Common myeloid progenitor, CD34-positive (primary cell): ENCODE results near the gene NTM.

Source experiments
- CTCF ChIA-PET: fragments of 350-600 bp; sonication (Branson Sonifier 250); formaldehyde crosslinking; loops from one replicate; lab custom pipeline; 2021; ENCODE audit warnings: antibody characterized with exemption; lab: Charles Lee
- POLR2A ChIA-PET: fragments of 350-600 bp; sonication (Branson Sonifier 250); formaldehyde crosslinking; loops from one replicate; lab custom pipeline; 2021; ENCODE audit warnings: antibody characterized with exemption; lab: Charles Lee
- DNase-seq, 3 donors: peaks; one replicate each; pipeline versions ENCODE4 v3.0.0 to v3.0.0-alpha.2; 2013
- H3K27ac ChIP-seq, 2 experiments: 1 replicate in 1 of 2; 2 replicates in 1 of 2; pipeline ENCODE4 v1.7.0; 2013; ENCODE audit warnings: inconsistent platforms in 2 of 2, low read length in 2 of 2, mild to moderate bottlenecking in 2 of 2, low read depth in 1 of 2, moderate library complexity in 1 of 2; ENCODE audit not compliant: severe bottlenecking in 2 of 2, insufficient read depth in 1 of 2, poor library complexity in 1 of 2
- H3K27me3 ChIP-seq, 5 experiments: replicated peaks in 2 of 5; 1 replicate in 3 of 5; 2 replicates in 2 of 5; pipeline versions ENCODE4 v1.6.1 to v1.7.0; 2013; ENCODE audit warnings: low read length in 4 of 5, mild to moderate bottlenecking in 2 of 5, moderate library complexity in 2 of 5, inconsistent platforms in 1 of 5; ENCODE audit not compliant: insufficient read depth in 5 of 5, control insufficient read depth in 4 of 5
- H3K36me3 ChIP-seq, 4 experiments: 1 replicate in 2 of 4; 2 replicates in 2 of 4; pipeline versions ENCODE4 v1.6.1 to v1.7.0; 2013; ENCODE audit warnings: low read length in 3 of 4, control low read depth in 1 of 4, mild to moderate bottlenecking in 1 of 4; ENCODE audit not compliant: control insufficient read depth in 4 of 4, insufficient read depth in 4 of 4
- H3K4me1 ChIP-seq, 4 experiments: 1 replicate in 3 of 4; 2 replicates in 1 of 4; pipeline versions ENCODE4 v1.6.1 to v1.7.1; 2013; ENCODE audit warnings: low read length in 3 of 4, mild to moderate bottlenecking in 3 of 4, control low read depth in 1 of 4, inconsistent platforms in 1 of 4, moderate library complexity in 1 of 4; ENCODE audit not compliant: control insufficient read depth in 4 of 4, insufficient read depth in 4 of 4; ENCODE audit errors: control extremely low read depth in 1 of 4
- H3K4me3 ChIP-seq, 7 experiments: 1 replicate in 4 of 7; 2 replicates in 3 of 7; pipeline versions ENCODE4 v1.5.1 to v1.7.0; 2013; ENCODE audit warnings: mild to moderate bottlenecking in 7 of 7, low read length in 6 of 7, moderate library complexity in 6 of 7, inconsistent platforms in 2 of 7, low read depth in 2 of 7, control low read depth in 1 of 7; ENCODE audit not compliant: insufficient read depth in 4 of 7, control insufficient read depth in 1 of 7; ENCODE audit errors: extremely low read depth in 1 of 7
- H3K9me3 ChIP-seq, 5 experiments: 1 replicate in 4 of 5; 2 replicates in 1 of 5; pipeline versions ENCODE4 v1.6.1 to v1.7.1; 2013; ENCODE audit warnings: low read length in 4 of 5, mild to moderate bottlenecking in 2 of 5, inconsistent platforms in 1 of 5, low read depth in 1 of 5, moderate library complexity in 1 of 5; ENCODE audit not compliant: control insufficient read depth in 4 of 5, insufficient read depth in 2 of 5; ENCODE audit errors: control extremely low read depth in 1 of 5
- WGBS: methylation state at CpG from one replicate; pipeline ENCODE4 v1.1.5; 2013; ENCODE audit not compliant: insufficient coverage; 5-methylcytosine and 5-hydroxymethylcytosine counted together

NTM gene

DNA sequence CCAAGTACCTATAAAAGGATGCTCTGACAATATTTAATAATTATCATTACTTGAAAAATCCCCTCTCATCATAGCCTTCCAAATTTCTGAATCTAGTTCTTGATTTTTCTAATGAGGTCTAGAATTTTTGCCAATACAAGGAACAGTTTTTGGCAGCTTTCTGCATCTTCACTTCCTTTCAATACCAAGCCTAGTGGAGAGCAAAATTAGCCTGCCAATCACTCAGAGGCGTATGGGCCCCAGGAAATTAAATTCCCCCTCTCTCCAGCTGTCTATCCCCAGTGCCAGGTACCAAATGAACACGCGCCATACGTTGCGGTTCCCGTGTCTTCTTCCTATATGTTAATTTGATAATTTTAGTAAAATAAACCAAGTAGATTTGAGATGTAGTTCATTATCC is 293.9 kb downstream of the NTM start:
- Histone ChIP-seq H3K4me3 (no peak overlapping the region), H3K36me3 (no peaks in the 10 kb centered on the region), H3K27ac (no peak overlapping the region), H3K27me3 (peaks cover 0 to 8% (median 2%) of the 10 kb centered on the region in 5 experiments), H3K4me1 (peaks cover 0 to 8% (median under 1%) of the 10 kb centered on the region in 4 experiments), H3K9me3 (no peaks in the 10 kb centered on the region)
- 83% methylated on average over 1 of the region's 6 CpGs for WGBS
- ChIA-PET POLR2A (no interaction called here), CTCF (interaction anchor here (1.7 kb wide), 1 partner anchor 14 kb away, joined by 6 read pairs; no protein-coding TSS in a partner anchor)
- DNase-seq: no peak

- CTCF ChIA-PET: interaction anchor here (0.7 to 3.4 kb wide), 3 partner anchors 24 to 85 kb away, joined by 3 to 18 read pairs (median 4); no protein-coding TSS in a partner anchor
Measured at GRCh38 chr11:131664816-131665215, 294.4 kb downstream of the NTM start.

GRCh38 chr11:131665344-131665968 is 295.0 kb downstream of the NTM start:
- H3K9me3 ChIP-seq: no peaks in the 10 kb centered on the region
- ChIA-PET CTCF (interaction anchor here (0.7 to 3.4 kb wide), 4 partner anchors 9 to 85 kb away, joined by 3 to 18 read pairs (median 4); no protein-coding TSS in a partner anchor), POLR2A (no interaction called here)
- H3K27me3 ChIP-seq: peaks cover 0 to 3% (median 0%) of the 10 kb centered on the region in 5 experiments
- peaks cover 0 to 8% (median 0%) of the 10 kb centered on the region in 4 experiments for H3K4me1 ChIP-seq
- H3K27ac ChIP-seq: no peak overlapping the region
- H3K4me3 ChIP-seq: no peak overlapping the region
- WGBS: 70% methylated on average over 4 of the region's 8 CpGs
- no peaks in the 10 kb centered on the region for H3K36me3 ChIP-seq
- no peak for DNase-seq

More at GRCh38 chr11:131664816-131665215, 294.4 kb downstream of the NTM start:
- WGBS: 88% methylated on average over 9 of the region's 11 CpGs
- Histone ChIP-seq H3K27ac (no peak overlapping the region), H3K4me1 (peaks cover 0 to 8% (median 0%) of the 10 kb centered on the region in 4 experiments), H3K36me3 (no peaks in the 10 kb centered on the region), H3K9me3 (no peaks in the 10 kb centered on the region), H3K4me3 (no peak overlapping the region), H3K27me3 (peaks cover 0 to 4% (median under 1%) of the 10 kb centered on the region in 5 experiments)
- DNase-seq: no peak
- POLR2A ChIA-PET: no interaction called here

DNA sequence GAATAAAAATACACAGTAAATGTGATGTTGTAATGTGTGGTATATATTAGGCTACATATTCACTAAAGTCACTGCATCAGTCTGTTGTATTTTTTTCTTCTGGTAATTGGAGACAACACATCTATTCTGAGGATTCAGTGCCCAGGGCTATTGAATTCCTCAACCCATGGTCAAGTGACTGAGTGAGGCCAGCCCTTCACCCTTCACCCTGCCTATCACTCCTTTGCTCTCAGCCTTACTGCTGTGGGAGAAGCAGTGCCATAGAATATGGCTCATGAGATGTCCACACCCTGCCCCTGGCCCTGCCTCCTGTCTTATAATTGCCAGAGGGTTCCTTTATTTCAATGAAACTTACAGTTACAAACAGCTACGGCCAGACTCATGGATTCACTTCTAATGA is 295.6 kb downstream of the NTM start:
- DNase-seq: no peak

GRCh38 chr11:131666617-131667016 is 296.2 kb downstream of the NTM start:
- Histone ChIP-seq H3K9me3 (no peaks in the 10 kb centered on the region), H3K4me1 (peaks cover 0 to 8% (median 0%) of the 10 kb centered on the region in 4 experiments), H3K27me3 (no peaks in the 10 kb centered on the region), H3K36me3 (no peaks in the 10 kb centered on the region), H3K27ac (no peak overlapping the region), H3K4me3 (no peak overlapping the region)
- CTCF ChIA-PET: interaction anchor here (0.6 to 3.4 kb wide), 4 partner anchors 8 to 605 kb away, joined by 3 to 18 read pairs (median 4); no protein-coding TSS in a partner anchor
- DNase-seq: no peak
- 99% methylated on average over 5 of the region's 5 CpGs for WGBS
- POLR2A ChIA-PET: interaction anchor here (0.6 kb wide), 1 partner anchor 1716 kb away, joined by 3 read pairs; no protein-coding TSS in a partner anchor

More for the DNA sequence above, 295.6 kb downstream of the NTM start:
- Histone ChIP-seq H3K27ac (no peak overlapping the region), H3K4me3 (no peak overlapping the region), H3K27me3 (peaks cover 0 to under 1% (median 0%) of the 10 kb centered on the region in 5 experiments), H3K4me1 (peaks cover 0 to 8% (median 0%) of the 10 kb centered on the region in 4 experiments), H3K36me3 (no peaks in the 10 kb centered on the region), H3K9me3 (no peaks in the 10 kb centered on the region)
- WGBS: 100% methylated on average over 1 of the region's 1 CpG
- CTCF ChIA-PET: interaction anchor here (1.0 to 3.4 kb wide), 3 partner anchors 9 to 85 kb away, joined by 3 to 18 read pairs (median 4); no protein-coding TSS in a partner anchor
- POLR2A ChIA-PET: interaction anchor here (0.6 kb wide), 1 partner anchor 1716 kb away, joined by 3 read pairs; no protein-coding TSS in a partner anchor

DNA sequence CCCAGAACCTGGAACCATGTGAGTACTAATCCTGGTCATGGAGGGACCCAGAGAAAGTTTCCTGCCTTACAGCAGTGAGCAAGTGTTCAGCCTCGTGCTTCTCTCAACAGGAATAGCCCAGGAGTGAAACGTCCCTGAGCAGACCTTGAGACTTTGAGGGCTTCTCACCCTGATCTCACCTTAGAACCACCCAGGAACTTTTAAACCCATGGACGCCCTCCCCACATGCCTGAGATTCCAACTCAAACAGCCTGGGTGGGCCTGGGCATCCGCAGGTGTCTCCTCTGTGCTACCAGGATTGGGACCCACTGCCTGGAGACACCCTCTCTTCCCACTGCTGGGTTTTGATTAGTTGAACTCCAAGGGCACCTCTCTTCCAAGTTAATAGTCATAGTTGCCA is 297.2 kb downstream of the NTM start:
- peaks cover 0 to 8% (median 0%) of the 10 kb centered on the region in 4 experiments for H3K4me1 ChIP-seq
- no peak overlapping the region for H3K4me3 ChIP-seq
- no peaks in the 10 kb centered on the region for H3K36me3 ChIP-seq
- no peak overlapping the region for H3K27ac ChIP-seq
- CTCF ChIA-PET: interaction anchor here (0.6 to 3.4 kb wide), 8 partner anchors 8 to 606 kb away, joined by 3 to 18 read pairs (median 6); no protein-coding TSS in a partner anchor
- no peaks in the 10 kb centered on the region for H3K9me3 ChIP-seq
- POLR2A ChIA-PET: no interaction called here
- DNase-seq: no peak
- no peaks in the 10 kb centered on the region for H3K27me3 ChIP-seq
- WGBS: 92% methylated on average over 4 of the region's 4 CpGs
